Measurements from ENCODE around the gene DAB2IP. TPM values are rescaled to one million over a fixed set of nuclear protein-coding genes. Genes with fewer than 3 reads are reported as not detected.
A peak's percentile ranks its signal among the peaks of the same experiment; 100 is the strongest.
"Not testable (repeated sequence)": the region's sequence is repeated elsewhere in the genome, so short reads cannot be mapped to it uniquely, and the experiment has no call there.

DAB2IP gene
- total and polyA plus RNA-seq, 4 donors, result 16.6 to 58.9 (median 40.3) TPM

DNA sequence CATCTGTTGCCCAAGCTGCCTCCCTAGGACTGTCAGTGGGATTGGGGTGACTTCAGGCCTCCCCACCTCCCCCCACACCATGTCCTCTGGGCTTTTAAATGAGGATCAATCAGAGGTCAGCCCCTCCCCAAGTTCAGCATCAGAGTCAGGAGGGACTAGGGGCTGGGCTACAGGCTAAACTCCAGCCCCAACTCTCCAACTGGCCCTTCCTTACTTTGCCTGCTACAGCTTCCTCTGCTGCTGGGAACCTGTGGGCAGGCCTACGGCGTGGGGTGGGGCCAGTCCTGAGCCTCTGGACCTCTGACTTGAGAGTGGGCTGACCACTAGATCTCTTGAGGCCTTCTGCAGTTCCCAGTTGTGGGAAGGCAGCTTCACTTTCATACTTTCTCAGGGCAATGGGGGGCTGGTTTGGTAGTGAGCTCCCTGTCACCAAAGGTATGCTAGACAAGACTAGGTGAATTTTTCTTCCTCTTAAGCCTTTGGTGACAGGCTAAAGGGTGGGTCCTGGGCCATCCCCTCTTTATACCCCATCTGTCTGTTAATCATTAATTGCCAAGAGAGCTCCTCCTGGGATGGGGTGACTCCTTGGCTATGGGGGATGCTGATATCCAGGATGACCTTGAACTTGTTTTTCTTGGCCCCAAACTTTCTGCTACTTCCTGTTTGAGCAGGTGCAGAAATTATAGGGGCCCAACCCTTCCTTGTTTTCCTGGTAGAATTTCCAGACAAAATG, 10.8 kb upstream of the DAB2IP start:
- no peaks in the 10 kb centered on the region for H3K27me3 ChIP-seq (ENCODE audit: control insufficient read depth, insufficient read depth, low read length)
- peaks cover 48% of the 10 kb centered on the region for H3K4me1 ChIP-seq (ENCODE audit: control insufficient read depth, insufficient read depth, low read length)
- no peaks in the 10 kb centered on the region for H3K36me3 ChIP-seq (ENCODE audit: control insufficient read depth, insufficient read depth, low read length)
- no peaks in the 10 kb centered on the region for H3K9me3 ChIP-seq (ENCODE audit: control insufficient read depth, insufficient read depth, low read length)
- no peak overlapping the region for H3K4me3 ChIP-seq (ENCODE audit: low read depth, low read length)
- WGBS (ENCODE audit: insufficient coverage), result 86% methylated on average over 2 of the region's 2 CpGs
- DNase-seq (ENCODE audit: low read depth in 4 of 6, low spot score in 6 of 6), result no peak
- no peak overlapping the region for H3K27ac ChIP-seq (ENCODE audit: low read depth, low read length)

- Histone ChIP-seq H3K4me3 (ENCODE audit: low read depth, low read length) (no peak overlapping the region), H3K36me3 (ENCODE audit: control insufficient read depth, insufficient read depth, low read length) (no peaks in the 10 kb centered on the region), H3K27ac (ENCODE audit: low read depth, low read length) (no peak overlapping the region), H3K27me3 (ENCODE audit: control insufficient read depth, insufficient read depth, low read length) (no peaks in the 10 kb centered on the region), H3K4me1 (ENCODE audit: control insufficient read depth, insufficient read depth, low read length) (peaks cover 47% of the 10 kb centered on the region), H3K9me3 (ENCODE audit: control insufficient read depth, insufficient read depth, low read length) (no peaks in the 10 kb centered on the region)
- 94% methylated on average over 1 of the region's 2 CpGs for WGBS (ENCODE audit: insufficient coverage)
- no peak for DNase-seq (ENCODE audit: low read depth in 4 of 6, low spot score in 6 of 6)
These were observed 10.2 kb upstream of the DAB2IP start for GRCh38 chr9:121641224-121641611.

GRCh38 chr9:121642758-121643157, 8.7 kb upstream of the DAB2IP start:
- WGBS (ENCODE audit: insufficient coverage), result 89% methylated on average over 3 of the region's 3 CpGs
- H3K27ac ChIP-seq (ENCODE audit: low read depth, low read length), result no peak overlapping the region
- H3K4me3 ChIP-seq (ENCODE audit: low read depth, low read length), result no peak overlapping the region
- DNase-seq (ENCODE audit: low read depth in 4 of 6, low spot score in 6 of 6), result no peak
- peaks cover 34% of the 10 kb centered on the region for H3K4me1 ChIP-seq (ENCODE audit: control insufficient read depth, insufficient read depth, low read length)
- H3K36me3 ChIP-seq (ENCODE audit: control insufficient read depth, insufficient read depth, low read length), result no peaks in the 10 kb centered on the region
- no peaks in the 10 kb centered on the region for H3K27me3 ChIP-seq (ENCODE audit: control insufficient read depth, insufficient read depth, low read length)
- H3K9me3 ChIP-seq (ENCODE audit: control insufficient read depth, insufficient read depth, low read length), result no peaks in the 10 kb centered on the region

DNA sequence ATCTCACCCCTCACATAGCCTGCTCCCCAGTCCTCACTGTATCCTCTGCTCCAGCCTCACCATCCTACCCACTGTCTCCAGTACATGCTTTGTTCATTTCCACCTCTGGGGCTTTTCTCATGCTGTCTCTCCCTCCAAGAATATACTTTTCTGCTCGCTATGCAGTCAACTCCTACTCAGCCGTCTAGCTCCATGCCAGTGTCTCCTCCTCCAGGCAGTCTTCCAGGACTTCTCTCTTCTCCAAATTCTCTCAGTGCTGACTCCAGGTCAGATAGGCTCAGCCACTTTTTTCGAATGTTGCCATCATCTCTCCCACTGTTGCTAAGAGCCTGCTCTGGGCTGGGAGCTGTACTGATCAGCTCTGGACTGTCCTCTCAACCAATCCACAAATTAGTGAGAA, 8.0 kb upstream of the DAB2IP start:
- Histone ChIP-seq H3K4me1 (ENCODE audit: control insufficient read depth, insufficient read depth, low read length) (peaks cover 28% of the 10 kb centered on the region), H3K36me3 (ENCODE audit: control insufficient read depth, insufficient read depth, low read length) (no peaks in the 10 kb centered on the region), H3K27me3 (ENCODE audit: control insufficient read depth, insufficient read depth, low read length) (no peaks in the 10 kb centered on the region), H3K4me3 (ENCODE audit: low read depth, low read length) (no peak overlapping the region), H3K27ac (ENCODE audit: low read depth, low read length) (no peak overlapping the region), H3K9me3 (ENCODE audit: control insufficient read depth, insufficient read depth, low read length) (no peaks in the 10 kb centered on the region)
- 92% methylated on average over 2 of the region's 3 CpGs for WGBS (ENCODE audit: insufficient coverage)
- DNase-seq (ENCODE audit: low read depth in 4 of 6, low spot score in 6 of 6), result no peak

DNA sequence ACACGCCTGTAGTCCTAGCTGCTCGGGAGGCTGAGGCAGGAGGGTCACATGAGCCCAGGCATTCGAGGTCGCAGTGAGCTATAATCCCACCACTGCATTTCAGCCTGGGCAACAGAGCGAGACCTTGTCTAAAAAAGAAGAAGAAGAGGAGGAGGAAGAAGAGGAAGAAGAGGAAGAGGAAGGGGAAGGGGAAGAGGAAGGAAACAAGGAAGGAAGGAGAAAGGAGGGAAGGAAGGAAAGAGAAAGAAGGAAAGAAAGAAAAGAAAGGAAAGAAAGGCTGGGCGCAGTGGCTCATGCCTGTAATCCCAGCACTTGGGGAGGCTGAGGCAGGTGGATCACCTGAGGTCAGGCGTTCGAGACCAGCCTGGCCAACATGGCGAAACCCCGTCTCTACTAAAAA, 7.4 kb upstream of the DAB2IP start:
- not testable (repeated sequence) for H3K27ac ChIP-seq (ENCODE audit: low read depth, low read length); H3K4me3 ChIP-seq (ENCODE audit: low read depth, low read length); H3K27me3 ChIP-seq (ENCODE audit: control insufficient read depth, insufficient read depth, low read length); H3K36me3 ChIP-seq (ENCODE audit: control insufficient read depth, insufficient read depth, low read length); DNase-seq (ENCODE audit: low read depth in 4 of 6, low spot score in 6 of 6); H3K9me3 ChIP-seq (ENCODE audit: control insufficient read depth, insufficient read depth, low read length)
- 96% methylated on average over 8 of the region's 10 CpGs for WGBS (ENCODE audit: insufficient coverage)
- H3K4me1 ChIP-seq (ENCODE audit: control insufficient read depth, insufficient read depth, low read length), result peaks cover 30% of the 10 kb centered on the region

DNA sequence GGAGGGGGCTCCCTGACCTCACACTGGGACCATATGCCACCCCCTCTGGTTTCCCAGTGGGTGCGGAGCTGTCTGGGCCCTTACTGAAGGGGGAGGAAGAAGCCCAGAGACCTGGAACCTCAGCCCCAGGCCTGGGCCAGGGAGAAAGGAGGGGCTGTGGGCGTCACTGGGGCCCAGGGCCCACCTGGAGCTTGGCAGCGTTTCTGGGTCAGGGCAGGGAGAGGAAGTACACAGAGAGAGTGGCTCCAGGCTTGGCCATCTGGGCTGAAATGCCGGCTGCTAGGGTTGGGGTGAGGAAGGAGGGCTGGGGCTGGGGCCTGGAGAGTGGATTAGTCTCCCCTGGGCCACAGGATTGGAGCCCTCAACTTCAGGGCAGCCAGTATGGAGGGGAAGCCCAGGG, 6.4 kb upstream of the DAB2IP start:
- no peaks in the 10 kb centered on the region for H3K9me3 ChIP-seq (ENCODE audit: control insufficient read depth, insufficient read depth, low read length)
- H3K27me3 ChIP-seq (ENCODE audit: control insufficient read depth, insufficient read depth, low read length), result no peaks in the 10 kb centered on the region
- no peaks in the 10 kb centered on the region for H3K36me3 ChIP-seq (ENCODE audit: control insufficient read depth, insufficient read depth, low read length)
- H3K4me3 ChIP-seq (ENCODE audit: low read depth, low read length), result no peak overlapping the region
- peak in 1 of 6 donors; percentile 61 for DNase-seq (ENCODE audit: low read depth in 4 of 6, low spot score in 6 of 6)
- 23% methylated on average over 3 of the region's 4 CpGs for WGBS (ENCODE audit: insufficient coverage)
- no peak overlapping the region for H3K27ac ChIP-seq (ENCODE audit: low read depth, low read length)
- peaks cover 39% of the 10 kb centered on the region for H3K4me1 ChIP-seq (ENCODE audit: control insufficient read depth, insufficient read depth, low read length)

DNA sequence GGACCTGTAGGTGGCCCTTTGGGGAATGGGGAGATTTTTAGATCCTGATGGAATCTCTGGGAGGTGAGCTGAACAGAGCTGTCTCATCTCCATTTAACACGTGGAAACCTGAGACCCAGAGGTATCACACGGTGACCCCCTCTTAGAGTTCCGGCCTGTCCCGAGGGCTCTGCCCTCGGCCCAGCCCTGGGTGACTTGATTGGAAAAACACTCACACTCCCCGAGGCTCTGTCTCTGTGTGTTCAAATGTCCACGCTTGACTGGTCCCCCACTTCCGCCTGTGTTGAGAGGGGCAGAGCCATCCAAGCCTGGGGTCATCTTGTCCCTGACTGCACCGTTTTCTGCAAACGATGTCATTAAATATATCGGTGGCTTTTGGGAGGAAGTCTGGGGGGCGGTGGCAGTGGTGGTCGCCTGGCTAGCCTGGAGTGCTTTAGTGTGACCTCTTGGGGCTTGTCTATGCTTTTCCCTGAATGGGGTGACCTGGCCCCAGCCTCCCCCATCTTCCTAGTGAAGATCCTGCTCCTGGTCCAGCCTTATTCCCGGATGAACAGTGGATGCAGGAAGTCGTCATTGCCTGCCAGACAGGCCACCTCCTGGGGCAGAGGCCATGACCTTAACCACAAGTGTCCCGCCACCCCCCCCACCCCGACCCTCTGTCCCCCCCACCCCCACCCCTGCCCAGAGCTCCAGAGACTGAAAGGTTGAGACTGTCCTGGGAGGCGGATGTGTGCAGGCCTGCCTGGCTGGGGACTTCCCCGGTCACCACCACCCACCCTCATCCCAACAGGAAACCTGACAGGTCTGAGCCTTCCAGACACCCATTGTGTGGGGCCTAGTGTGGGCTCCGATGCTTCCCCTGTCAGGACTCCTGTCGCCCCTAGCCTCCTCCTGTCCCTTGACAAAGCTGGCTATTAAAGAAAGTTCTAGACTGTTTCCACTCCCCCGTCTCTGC, 5.3 kb upstream of the DAB2IP start:
- WGBS (ENCODE audit: insufficient coverage), result 74% methylated on average over 18 of the region's 22 CpGs
- peaks cover 40% of the 10 kb centered on the region for H3K4me1 ChIP-seq (ENCODE audit: control insufficient read depth, insufficient read depth, low read length)
- H3K9me3 ChIP-seq (ENCODE audit: control insufficient read depth, insufficient read depth, low read length), result no peaks in the 10 kb centered on the region
- no peak for DNase-seq (ENCODE audit: low read depth in 4 of 6, low spot score in 6 of 6)
- no peaks in the 10 kb centered on the region for H3K36me3 ChIP-seq (ENCODE audit: control insufficient read depth, insufficient read depth, low read length)
- no peak overlapping the region for H3K27ac ChIP-seq (ENCODE audit: low read depth, low read length)
- peaks cover 6% of the 10 kb centered on the region for H3K27me3 ChIP-seq (ENCODE audit: control insufficient read depth, insufficient read depth, low read length)
- H3K4me3 ChIP-seq (ENCODE audit: low read depth, low read length), result no peak overlapping the region

- Histone ChIP-seq H3K27ac (ENCODE audit: low read depth, low read length) (no peak overlapping the region), H3K4me1 (ENCODE audit: control insufficient read depth, insufficient read depth, low read length) (peaks cover 46% of the 10 kb centered on the region), H3K9me3 (ENCODE audit: control insufficient read depth, insufficient read depth, low read length) (no peaks in the 10 kb centered on the region), H3K27me3 (ENCODE audit: control insufficient read depth, insufficient read depth, low read length) (peaks cover 9% of the 10 kb centered on the region), H3K4me3 (ENCODE audit: low read depth, low read length) (no peak overlapping the region), H3K36me3 (ENCODE audit: control insufficient read depth, insufficient read depth, low read length) (no peaks in the 10 kb centered on the region)
- WGBS (ENCODE audit: insufficient coverage), result 100% methylated on average over 1 of the region's 1 CpG
- DNase-seq (ENCODE audit: low read depth in 4 of 6, low spot score in 6 of 6), result peak in 1 of 6 donors; percentile 34
These were observed 4.4 kb upstream of the DAB2IP start for GRCh38 chr9:121646992-121647391.

DNA sequence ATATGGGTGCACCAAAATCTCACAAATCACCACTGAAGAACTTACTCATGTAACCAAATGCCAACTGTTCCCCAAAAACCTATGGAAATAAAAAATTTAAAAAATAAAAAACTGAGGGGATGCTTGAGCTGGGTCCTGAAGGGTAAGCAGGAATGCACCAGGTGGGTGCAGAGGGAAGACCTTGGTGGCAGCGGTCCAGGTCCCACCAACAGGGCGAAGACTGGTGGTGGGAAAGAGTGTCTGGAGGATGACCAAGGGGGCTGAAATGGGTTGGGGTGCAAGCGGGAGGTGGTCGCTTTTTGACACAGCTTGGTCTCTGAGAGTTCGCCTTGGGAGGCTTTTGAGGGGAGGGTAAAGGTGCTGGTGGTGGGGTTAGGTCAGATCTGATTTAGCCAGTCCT, 3.3 kb upstream of the DAB2IP start:
- 100% methylated on average over 2 of the region's 5 CpGs for WGBS (ENCODE audit: insufficient coverage)
- Histone ChIP-seq H3K27ac (ENCODE audit: low read depth, low read length) (no peak overlapping the region), H3K4me1 (ENCODE audit: control insufficient read depth, insufficient read depth, low read length) (peaks cover 53% of the 10 kb centered on the region)

More for the DNA sequence above, 3.3 kb upstream of the DAB2IP start:
- H3K9me3 ChIP-seq (ENCODE audit: control insufficient read depth, insufficient read depth, low read length), result no peaks in the 10 kb centered on the region
- peaks cover 19% of the 10 kb centered on the region for H3K27me3 ChIP-seq (ENCODE audit: control insufficient read depth, insufficient read depth, low read length)
- H3K4me3 ChIP-seq (ENCODE audit: low read depth, low read length), result no peak overlapping the region
- no peaks in the 10 kb centered on the region for H3K36me3 ChIP-seq (ENCODE audit: control insufficient read depth, insufficient read depth, low read length)
- no peak for DNase-seq (ENCODE audit: low read depth in 4 of 6, low spot score in 6 of 6)
